ENCODE data around the gene INSYN1. TPM values are rescaled to one million over a fixed set of nuclear protein-coding genes. Genes with fewer than 3 reads are reported as not detected.

The INSYN1 gene
- total RNA-seq, 1 donor from 2014 or later: 4.8 TPM

GRCh38 chr15:73763931-73764330 is 10.8 kb upstream of the INSYN1 start:
- no peak overlapping the region for H3K4me3 Mint-ChIP-seq (ENCODE audit: unreplicated experiment)
- no peak for DNase-seq (ENCODE audit: low spot score)
- H3K27ac Mint-ChIP-seq (ENCODE audit: unreplicated experiment): no peak overlapping the region
- no peaks in the 10 kb centered on the region for H3K4me1 Mint-ChIP-seq (ENCODE audit: unreplicated experiment)
- peaks cover 7% of the 10 kb centered on the region for H3K36me3 Mint-ChIP-seq (ENCODE audit: low read depth, unreplicated experiment)
- H3K27me3 Mint-ChIP-seq (ENCODE audit: unreplicated experiment): peaks cover 2% of the 10 kb centered on the region
- no peak for TF ChIP-seq CTCF (IDR thresholded peaks at IDR 0.05; ENCODE audit: unreplicated experiment)
- no peaks in the 10 kb centered on the region for H3K9me3 Mint-ChIP-seq (ENCODE audit: unreplicated experiment)

GRCh38 chr15:73760330-73761329 is 7.5 kb upstream of the INSYN1 start:
- Mint-ChIP-seq H3K9me3 (ENCODE audit: unreplicated experiment) (no peaks in the 10 kb centered on the region), H3K36me3 (ENCODE audit: low read depth, unreplicated experiment) (no peaks in the 10 kb centered on the region), H3K4me1 (ENCODE audit: unreplicated experiment) (no peaks in the 10 kb centered on the region), H3K27me3 (ENCODE audit: unreplicated experiment) (peaks cover 2% of the 10 kb centered on the region), H3K4me3 (ENCODE audit: unreplicated experiment) (no peak overlapping the region), H3K27ac (ENCODE audit: unreplicated experiment) (no peak overlapping the region)
- no peak for TF ChIP-seq CTCF (IDR thresholded peaks at IDR 0.05; ENCODE audit: unreplicated experiment)
- no peak for DNase-seq (ENCODE audit: low spot score)

GRCh38 chr15:73758461-73758860 is 5.3 kb upstream of the INSYN1 start:
- Mint-ChIP-seq H3K4me3 (ENCODE audit: unreplicated experiment) (no peak overlapping the region), H3K4me1 (ENCODE audit: unreplicated experiment) (peaks cover 10% of the 10 kb centered on the region), H3K27ac (ENCODE audit: unreplicated experiment) (no peak overlapping the region), H3K27me3 (ENCODE audit: unreplicated experiment) (peaks cover 11% of the 10 kb centered on the region), H3K9me3 (ENCODE audit: unreplicated experiment) (no peaks in the 10 kb centered on the region), H3K36me3 (ENCODE audit: low read depth, unreplicated experiment) (no peaks in the 10 kb centered on the region)
- no peak for DNase-seq (ENCODE audit: low spot score)
- no peak for TF ChIP-seq CTCF (IDR thresholded peaks at IDR 0.05; ENCODE audit: unreplicated experiment)

- H3K4me1 Mint-ChIP-seq (ENCODE audit: unreplicated experiment): peaks cover 11% of the 10 kb centered on the region
- no peaks in the 10 kb centered on the region for H3K9me3 Mint-ChIP-seq (ENCODE audit: unreplicated experiment)
- peaks cover 11% of the 10 kb centered on the region for H3K27me3 Mint-ChIP-seq (ENCODE audit: unreplicated experiment)
- H3K36me3 Mint-ChIP-seq (ENCODE audit: low read depth, unreplicated experiment): no peaks in the 10 kb centered on the region
- no peak overlapping the region for H3K4me3 Mint-ChIP-seq (ENCODE audit: unreplicated experiment)
- DNase-seq (ENCODE audit: low spot score): no peak
- H3K27ac Mint-ChIP-seq (ENCODE audit: unreplicated experiment): no peak overlapping the region
- TF ChIP-seq CTCF (IDR thresholded peaks at IDR 0.05; ENCODE audit: unreplicated experiment): no peak
Measured at GRCh38 chr15:73757571-73757970, 4.4 kb upstream of the INSYN1 start.

- DNase-seq (ENCODE audit: low spot score): no peak
- Mint-ChIP-seq H3K27ac (ENCODE audit: unreplicated experiment) (no peak overlapping the region), H3K4me3 (ENCODE audit: unreplicated experiment) (no peak overlapping the region), H3K4me1 (ENCODE audit: unreplicated experiment) (peaks cover 11% of the 10 kb centered on the region), H3K27me3 (ENCODE audit: unreplicated experiment) (peaks cover 11% of the 10 kb centered on the region), H3K36me3 (ENCODE audit: low read depth, unreplicated experiment) (no peaks in the 10 kb centered on the region), H3K9me3 (ENCODE audit: unreplicated experiment) (no peaks in the 10 kb centered on the region)
- no peak for TF ChIP-seq CTCF (IDR thresholded peaks at IDR 0.05; ENCODE audit: unreplicated experiment)
Measured at GRCh38 chr15:73756947-73757513, 3.9 kb upstream of the INSYN1 start.
